ENCODE results near the gene ZIC5.

ZIC5 gene

DNA sequence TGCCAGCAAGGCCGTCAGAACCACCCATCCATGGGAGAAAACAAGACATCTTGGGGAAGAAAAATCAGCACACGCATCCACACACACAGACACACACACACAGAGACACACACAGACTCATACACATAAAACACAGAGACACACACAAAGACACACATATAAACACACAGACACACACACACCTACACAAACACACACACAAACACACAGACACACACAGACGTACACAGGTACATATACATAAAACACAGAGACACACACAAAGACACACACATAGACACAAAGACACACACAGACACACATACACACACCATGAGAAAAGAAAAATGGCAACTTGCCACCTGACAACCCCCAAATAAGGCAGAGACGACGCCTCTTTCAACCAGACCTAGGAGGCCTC is 40.6 kb downstream of the ZIC5 start:
- TF ChIP-seq, protein P1, sequence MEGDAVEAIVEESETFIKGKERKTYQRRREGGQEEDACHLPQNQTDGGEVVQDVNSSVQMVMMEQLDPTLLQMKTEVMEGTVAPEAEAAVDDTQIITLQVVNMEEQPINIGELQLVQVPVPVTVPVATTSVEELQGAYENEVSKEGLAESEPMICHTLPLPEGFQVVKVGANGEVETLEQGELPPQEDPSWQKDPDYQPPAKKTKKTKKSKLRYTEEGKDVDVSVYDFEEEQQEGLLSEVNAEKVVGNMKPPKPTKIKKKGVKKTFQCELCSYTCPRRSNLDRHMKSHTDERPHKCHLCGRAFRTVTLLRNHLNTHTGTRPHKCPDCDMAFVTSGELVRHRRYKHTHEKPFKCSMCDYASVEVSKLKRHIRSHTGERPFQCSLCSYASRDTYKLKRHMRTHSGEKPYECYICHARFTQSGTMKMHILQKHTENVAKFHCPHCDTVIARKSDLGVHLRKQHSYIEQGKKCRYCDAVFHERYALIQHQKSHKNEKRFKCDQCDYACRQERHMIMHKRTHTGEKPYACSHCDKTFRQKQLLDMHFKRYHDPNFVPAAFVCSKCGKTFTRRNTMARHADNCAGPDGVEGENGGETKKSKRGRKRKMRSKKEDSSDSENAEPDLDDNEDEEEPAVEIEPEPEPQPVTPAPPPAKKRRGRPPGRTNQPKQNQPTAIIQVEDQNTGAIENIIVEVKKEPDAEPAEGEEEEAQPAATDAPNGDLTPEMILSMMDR (IDR thresholded peaks at IDR 0.05; ENCODE audit: low read depth, low read length): no peak
- Histone ChIP-seq H3K4me3 (ENCODE audit: low read depth, low read length) (no peak overlapping the region), H3K9me3 (no peaks in the 10 kb centered on the region), H3K27me3 (peaks cover 3% of the 10 kb centered on the region), H3K4me1 (no peaks in the 10 kb centered on the region), H3K36me3 (no peaks in the 10 kb centered on the region)
- DNase-seq: no peak

DNA sequence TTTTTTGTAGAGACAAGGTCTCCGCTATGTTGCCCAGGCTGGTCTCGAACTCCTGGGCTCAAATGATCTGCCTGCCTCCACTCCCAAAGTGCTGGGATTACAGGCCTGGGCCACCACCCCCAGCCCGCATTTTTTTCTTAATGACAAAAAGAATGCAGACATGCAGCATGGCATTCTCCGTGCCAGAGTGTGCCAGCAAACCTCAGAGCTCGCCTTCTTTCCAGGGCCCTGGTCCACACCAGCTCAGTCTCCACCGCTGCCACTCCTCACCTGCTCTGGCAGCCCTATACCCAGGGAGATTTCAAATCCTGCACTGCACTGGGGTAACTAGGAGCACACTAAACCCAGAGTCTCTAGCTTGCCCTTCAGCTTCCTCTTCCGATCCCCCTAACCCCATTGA is 41.7 kb downstream of the ZIC5 start:
- Histone ChIP-seq H3K4me3 (ENCODE audit: low read depth, low read length) (no peak overlapping the region), H3K9me3 (no peaks in the 10 kb centered on the region), H3K36me3 (no peaks in the 10 kb centered on the region), H3K4me1 (no peaks in the 10 kb centered on the region), H3K27me3 (no peaks in the 10 kb centered on the region)
- no peak for DNase-seq
- TF ChIP-seq, protein P1 (IDR thresholded peaks at IDR 0.05; ENCODE audit: low read depth, low read length): no peak

DNA sequence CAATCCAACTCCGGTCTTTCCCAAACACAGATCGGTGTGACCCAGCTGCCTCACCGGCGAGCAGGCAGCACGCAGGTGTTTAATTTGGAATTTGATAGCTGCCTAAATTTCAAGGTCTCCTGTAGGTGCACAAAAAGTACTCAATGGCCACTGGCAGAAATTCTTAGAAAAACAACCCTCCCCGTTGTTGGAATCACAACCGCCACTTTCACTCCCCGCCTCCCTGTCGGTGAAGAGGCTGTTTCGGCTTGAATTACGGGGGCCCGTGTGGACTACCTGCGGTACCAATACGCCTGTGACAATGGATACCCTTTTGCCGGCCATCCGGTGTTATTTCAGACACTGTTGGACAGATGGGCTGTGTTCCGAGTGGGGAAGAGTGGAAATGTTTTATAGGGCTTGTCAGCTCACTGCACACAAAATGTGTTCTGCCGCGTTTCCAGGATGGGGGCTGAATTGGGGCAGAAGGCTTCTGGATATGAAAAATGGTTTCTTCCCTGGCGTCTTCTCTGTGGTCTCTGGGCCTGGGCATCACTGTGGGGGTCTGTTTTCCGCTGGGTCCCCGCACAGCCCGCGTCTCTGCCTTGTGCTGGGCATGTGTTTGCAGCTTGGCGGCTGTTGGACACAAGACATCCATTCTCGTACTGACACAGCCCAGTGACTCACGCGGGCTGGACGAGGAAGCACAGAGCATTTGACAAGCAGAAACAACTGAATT is 45.4 kb downstream of the ZIC5 start:
- TF ChIP-seq, protein P1 (IDR thresholded peaks at IDR 0.05; ENCODE audit: low read depth, low read length): no peak
- H3K36me3 ChIP-seq: no peaks in the 10 kb centered on the region

DNA sequence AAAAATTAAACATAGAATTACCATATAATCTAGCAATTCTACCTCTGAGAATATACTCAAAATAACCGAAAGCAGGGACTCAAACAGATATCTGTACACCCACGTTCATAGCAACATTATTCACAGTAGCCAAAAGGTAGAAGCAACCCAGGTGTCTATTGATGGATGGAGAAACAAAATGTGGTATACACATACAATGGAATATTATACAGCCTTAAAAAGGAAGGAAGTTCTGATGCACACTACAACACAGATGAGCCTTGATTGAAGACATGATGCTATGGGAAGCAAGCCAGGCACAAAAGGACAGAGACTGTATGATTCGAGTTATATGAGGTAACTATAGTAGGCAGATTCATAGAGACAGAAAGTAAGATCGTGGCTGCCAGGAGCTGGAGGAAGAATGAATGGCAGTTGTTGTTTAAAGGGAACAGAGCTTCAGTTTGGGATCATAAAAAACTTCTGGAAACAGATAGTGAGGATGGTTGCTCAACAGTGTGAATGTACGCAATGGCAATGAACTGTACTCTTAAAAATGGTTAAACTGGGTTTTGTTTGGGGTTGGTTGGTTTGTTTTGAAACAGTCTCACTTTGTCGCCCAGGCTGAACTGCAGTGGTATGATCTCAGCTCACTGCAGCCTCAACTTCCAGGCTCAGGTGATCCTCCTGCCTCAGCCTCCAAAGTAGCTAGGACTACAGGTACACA is 47.5 kb downstream of the ZIC5 start:
- Histone ChIP-seq H3K4me1 (no peaks in the 10 kb centered on the region), H3K9me3 (no peaks in the 10 kb centered on the region), H3K27me3 (no peaks in the 10 kb centered on the region), H3K4me3 (ENCODE audit: low read depth, low read length) (no peak overlapping the region), H3K36me3 (no peaks in the 10 kb centered on the region)
- no peak for DNase-seq
- TF ChIP-seq, protein P1 (IDR thresholded peaks at IDR 0.05; ENCODE audit: low read depth, low read length): no peak

More for the DNA sequence above, 45.4 kb downstream of the ZIC5 start:
- no peak overlapping the region for H3K4me3 ChIP-seq (ENCODE audit: low read depth, low read length)
- H3K27me3 ChIP-seq: no peaks in the 10 kb centered on the region
- no peaks in the 10 kb centered on the region for H3K9me3 ChIP-seq
- H3K4me1 ChIP-seq: no peaks in the 10 kb centered on the region
- DNase-seq: no peak

DNA sequence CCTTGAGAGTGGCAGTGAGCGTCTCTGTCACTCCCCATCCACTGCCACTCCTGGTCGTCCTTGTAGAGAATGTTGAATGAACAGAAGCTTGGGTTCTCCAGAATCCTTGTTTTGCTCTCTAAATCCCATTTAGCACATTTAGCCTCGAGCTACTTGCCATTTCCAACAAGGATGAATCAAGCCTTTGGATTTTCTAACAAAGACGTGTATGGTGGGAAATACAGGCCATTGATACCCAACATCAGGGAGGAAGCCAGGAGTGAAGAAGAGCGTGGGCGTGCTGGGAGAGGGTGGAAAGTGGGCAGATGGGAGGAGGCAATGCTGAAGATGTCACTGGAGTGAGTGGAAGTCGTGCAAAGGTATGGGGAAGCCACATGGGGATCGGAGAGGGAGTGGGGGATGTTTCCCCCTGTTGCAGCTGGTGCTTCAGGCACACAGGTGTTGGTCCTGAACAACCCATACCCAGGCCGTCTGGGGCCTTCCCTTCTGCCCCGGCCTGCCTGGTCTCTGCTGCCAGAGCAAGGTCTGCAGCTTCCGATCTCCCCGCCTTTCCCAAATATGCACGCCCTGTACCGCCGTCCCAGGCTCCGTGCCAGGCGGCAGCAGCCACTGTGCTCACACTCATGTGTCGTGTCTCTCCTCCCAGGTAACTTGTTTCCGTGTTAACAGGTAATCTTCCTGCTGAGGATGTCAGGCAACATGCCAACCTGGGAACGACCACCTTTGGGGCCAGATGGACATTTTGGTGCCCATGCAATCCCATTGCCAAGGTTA is 48.7 kb downstream of the ZIC5 start:
- no peaks in the 10 kb centered on the region for H3K4me1 ChIP-seq
- TF ChIP-seq, protein P1 (IDR thresholded peaks at IDR 0.05; ENCODE audit: low read depth, low read length): no peak
- no peak overlapping the region for H3K4me3 ChIP-seq (ENCODE audit: low read depth, low read length)
- no peaks in the 10 kb centered on the region for H3K27me3 ChIP-seq
- no peaks in the 10 kb centered on the region for H3K9me3 ChIP-seq
- no peaks in the 10 kb centered on the region for H3K36me3 ChIP-seq
- DNase-seq: no peak
